Astrocyte of the cerebellum (primary cell): ENCODE measurements around the gene GPBAR1.

ENCODE experiments used
- DNase-seq: peaks from one replicate; pipeline ENCODE4 v3.0.0-alpha.2; 2011; ENCODE audit warnings: low read depth
- H3K4me3 ChIP-seq: 2 replicates; pipeline ENCODE4 v1.5.1; 2011; ENCODE audit warnings: mild to moderate bottlenecking, low read depth, low read length, moderate library complexity
- in situ Hi-C: cut with HindIII; loops from 2 replicates; pipeline ENCODE4 v1.10.0; 2017; ENCODE audit warnings: low sequenced_read_pairs
- TF ChIP-seq, protein P1 (sequence below): IDR thresholded peaks from 2 replicates; pipeline ENCODE4 v1.5.1; 2012; ENCODE audit warnings: low read length, low read depth, moderate library complexity, mild to moderate bottlenecking; ENCODE audit errors: missing control alignments

The GPBAR1 gene

DNA sequence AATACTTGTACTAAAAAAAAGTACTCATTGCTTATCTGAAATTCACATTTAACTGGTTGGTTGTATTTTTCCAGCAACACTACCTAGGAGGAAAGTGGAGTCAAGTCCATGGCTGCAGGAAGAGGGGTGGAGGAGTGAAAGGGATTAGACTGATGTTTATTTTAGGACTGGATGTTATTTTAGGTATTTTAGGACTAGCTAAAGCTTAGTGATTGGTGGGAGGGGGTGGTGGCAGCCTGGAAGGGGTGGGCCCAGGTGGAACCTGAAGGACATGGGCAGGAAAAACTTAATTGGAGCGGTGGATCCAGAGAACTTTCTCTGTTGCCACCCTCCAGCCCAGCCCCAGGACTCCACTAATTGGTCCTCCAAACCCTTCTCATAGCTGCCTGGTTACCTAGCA lies 35.4 kb downstream of the GPBAR1 start:
- in situ Hi-C loops, result loop anchor here (5.0 kb wide), 2 partner anchors 61 to 86 kb away; partner anchors contain the start of genes CATIP and SLC11A1

DNA sequence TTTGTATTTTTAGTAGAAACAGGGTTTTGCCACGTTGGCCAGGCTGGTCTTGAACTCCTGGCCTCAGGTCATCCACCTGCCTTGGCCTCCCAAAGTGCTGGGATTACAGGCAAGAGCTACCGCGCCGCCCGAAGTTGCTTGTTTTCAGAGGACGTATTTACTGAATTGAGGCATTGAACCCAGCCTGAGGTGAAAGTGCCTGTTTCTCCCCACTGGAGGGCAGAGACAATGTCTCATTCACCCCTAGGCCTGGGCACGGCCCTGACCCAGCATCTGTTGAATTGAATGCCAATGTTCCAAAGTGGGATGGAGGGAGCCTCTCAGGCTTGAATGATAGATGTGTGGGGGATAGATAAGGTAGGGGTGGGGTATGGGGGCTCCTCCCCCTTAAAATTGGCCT lies 36.0 kb downstream of the GPBAR1 start:
- no peak overlapping the region for H3K4me3 ChIP-seq
- no peak for DNase-seq
- in situ Hi-C loops, result loop anchor here (5.0 kb wide), 2 partner anchors 60 to 85 kb away; partner anchors contain the start of genes CATIP and SLC11A1
- TF ChIP-seq, protein P1, sequence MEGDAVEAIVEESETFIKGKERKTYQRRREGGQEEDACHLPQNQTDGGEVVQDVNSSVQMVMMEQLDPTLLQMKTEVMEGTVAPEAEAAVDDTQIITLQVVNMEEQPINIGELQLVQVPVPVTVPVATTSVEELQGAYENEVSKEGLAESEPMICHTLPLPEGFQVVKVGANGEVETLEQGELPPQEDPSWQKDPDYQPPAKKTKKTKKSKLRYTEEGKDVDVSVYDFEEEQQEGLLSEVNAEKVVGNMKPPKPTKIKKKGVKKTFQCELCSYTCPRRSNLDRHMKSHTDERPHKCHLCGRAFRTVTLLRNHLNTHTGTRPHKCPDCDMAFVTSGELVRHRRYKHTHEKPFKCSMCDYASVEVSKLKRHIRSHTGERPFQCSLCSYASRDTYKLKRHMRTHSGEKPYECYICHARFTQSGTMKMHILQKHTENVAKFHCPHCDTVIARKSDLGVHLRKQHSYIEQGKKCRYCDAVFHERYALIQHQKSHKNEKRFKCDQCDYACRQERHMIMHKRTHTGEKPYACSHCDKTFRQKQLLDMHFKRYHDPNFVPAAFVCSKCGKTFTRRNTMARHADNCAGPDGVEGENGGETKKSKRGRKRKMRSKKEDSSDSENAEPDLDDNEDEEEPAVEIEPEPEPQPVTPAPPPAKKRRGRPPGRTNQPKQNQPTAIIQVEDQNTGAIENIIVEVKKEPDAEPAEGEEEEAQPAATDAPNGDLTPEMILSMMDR, result no peak

More for the DNA sequence above, 35.4 kb downstream of the GPBAR1 start:
- H3K4me3 ChIP-seq, result no peak overlapping the region
- DNase-seq, result no peak
- TF ChIP-seq, protein P1, result no peak

DNA sequence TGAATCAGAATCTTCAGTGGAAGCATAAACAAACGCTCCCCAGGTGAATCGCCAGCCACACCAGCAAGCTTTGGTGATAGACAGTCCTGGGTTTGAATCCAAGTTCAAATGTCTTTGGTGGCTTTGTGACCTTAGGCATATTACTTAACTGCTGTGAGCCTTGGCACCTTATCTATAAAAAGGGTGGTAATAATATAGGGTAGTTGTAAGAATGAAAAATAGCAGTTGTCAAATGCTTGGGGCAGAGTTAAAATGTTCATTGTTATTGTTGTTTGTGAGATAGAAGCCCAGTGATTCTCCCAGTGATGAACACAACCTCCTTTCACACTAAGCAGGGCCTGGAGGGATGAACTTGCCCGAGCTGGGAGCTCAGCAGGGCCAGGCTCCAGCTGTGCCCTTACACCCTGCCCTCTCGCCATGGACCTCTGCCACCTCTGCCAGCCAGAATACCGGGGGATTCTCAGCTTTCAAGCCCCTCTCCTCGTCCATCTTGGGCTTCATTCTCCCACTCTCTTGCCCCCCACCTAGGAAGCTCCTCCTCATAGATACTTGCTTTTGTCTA lies 37.6 kb downstream of the GPBAR1 start:
- no peak overlapping the region for H3K4me3 ChIP-seq
- no peak for DNase-seq
- TF ChIP-seq, protein P1, result no peak
- in situ Hi-C loops, result loop anchor here (5.0 kb wide), 2 partner anchors 59 to 84 kb away; partner anchors contain the start of genes CATIP and SLC11A1

DNA sequence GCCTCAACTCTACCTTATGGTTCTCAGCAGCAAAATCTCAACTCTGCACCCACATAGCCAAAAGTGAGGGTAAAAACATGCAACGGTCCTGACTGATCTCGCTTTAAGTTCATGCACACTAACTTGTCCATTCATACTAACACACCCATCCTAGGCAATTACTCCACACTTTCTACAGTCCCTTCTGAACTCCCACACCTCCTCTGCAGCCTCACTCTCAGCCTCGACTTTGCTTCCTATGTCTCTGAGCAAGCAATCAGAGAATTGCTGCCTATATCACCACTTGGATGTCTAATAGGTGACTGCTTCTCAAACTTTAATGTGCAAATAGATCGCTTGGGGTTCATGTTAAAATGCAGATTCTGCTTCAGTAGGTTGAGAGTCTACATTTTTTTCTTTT lies 39.3 kb downstream of the GPBAR1 start:
- in situ Hi-C loops, result no loop called here
- DNase-seq, result no peak
- TF ChIP-seq, protein P1, result no peak

DNA sequence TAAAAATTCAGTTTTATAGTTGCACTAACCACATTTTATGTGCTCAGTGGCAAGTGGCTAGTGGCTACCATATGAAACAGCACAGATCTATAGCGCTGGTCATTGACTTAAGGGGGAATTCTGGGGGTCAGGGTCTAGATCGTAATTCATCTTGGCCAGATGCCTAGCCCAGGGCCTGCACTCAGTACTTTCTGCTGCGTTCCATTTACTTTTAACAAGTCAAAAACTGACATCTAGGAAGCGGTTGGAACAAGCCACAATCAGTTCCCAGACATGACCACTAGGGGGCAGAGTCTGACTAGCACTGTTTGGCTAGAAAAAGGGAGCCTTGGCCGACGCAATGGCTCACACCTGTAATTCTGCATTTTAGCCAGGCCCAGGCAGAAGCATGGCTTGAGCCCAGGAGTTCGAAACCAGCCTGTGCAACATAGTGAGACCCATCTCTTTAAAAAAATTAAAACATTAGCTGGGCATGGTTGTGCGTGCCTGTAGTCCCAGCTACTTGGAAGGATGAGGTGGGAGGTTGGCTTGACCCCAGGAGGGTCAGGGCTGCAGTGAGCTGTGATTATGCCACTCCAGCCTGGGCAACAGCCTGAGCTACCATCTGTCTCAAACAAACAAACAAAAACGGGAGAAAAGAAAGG lies 40.5 kb downstream of the GPBAR1 start:
- in situ Hi-C loops, result no loop called here
- TF ChIP-seq, protein P1, result peak; percentile 94
- peak; percentile 72 for DNase-seq
- H3K4me3 ChIP-seq, result no peak overlapping the region

More for the DNA sequence above, 39.3 kb downstream of the GPBAR1 start:
- no peak overlapping the region for H3K4me3 ChIP-seq

DNA sequence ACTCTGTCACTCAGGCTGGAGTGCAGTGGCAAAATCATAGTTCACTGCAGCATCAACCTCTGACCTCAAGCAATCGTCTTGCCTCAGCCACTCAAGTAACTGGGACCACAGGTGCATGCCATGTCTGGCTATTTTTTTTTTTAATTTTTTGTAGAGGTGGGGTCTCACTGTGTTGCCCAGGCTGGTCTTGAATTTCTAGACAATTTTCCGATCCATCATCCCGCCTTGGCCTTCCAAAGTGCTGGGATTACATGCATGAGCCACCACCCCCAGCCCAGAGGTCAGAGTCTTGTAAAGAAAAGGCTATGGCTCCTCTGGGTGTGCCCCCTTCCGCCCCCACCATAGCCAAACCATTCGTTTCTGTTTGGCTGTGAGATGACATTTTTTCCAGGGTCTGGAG lies 44.6 kb downstream of the GPBAR1 start:
- in situ Hi-C loops, result no loop called here
- TF ChIP-seq, protein P1, result no peak
- no peak overlapping the region for H3K4me3 ChIP-seq
- no peak for DNase-seq
